GM21825 (cell line): ENCODE measurements around the gene SCAF8.

Experiments used
- ATAC-seq: cut with Tn5 transposase; IDR thresholded peaks from one replicate; pipeline ENCODE4 v1.9.1; 2021; ENCODE audit warnings: mild to moderate bottlenecking, moderate library complexity; ENCODE audit not compliant: unreplicated experiment

SCAF8 gene

DNA sequence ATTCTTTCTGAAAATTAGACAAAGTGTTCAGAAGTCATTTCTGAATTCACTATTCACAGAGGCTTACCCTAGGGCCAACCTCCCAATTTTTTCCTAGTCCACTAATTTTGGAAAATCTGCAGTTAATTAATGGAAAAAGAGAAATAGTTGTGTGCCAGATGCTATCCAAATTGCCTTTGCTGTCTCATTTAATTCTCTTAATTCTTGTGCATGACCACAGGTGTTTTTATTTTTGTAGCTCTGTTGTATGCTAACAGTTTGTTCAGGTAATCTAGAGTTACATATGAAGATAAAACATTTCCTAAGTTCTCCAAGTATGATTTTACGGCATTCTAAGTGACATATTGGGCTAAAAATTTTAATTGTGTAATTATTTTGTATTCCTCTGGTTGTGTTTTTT lies 96.8 kb downstream of the SCAF8 start:
- ATAC-seq: no peak

DNA sequence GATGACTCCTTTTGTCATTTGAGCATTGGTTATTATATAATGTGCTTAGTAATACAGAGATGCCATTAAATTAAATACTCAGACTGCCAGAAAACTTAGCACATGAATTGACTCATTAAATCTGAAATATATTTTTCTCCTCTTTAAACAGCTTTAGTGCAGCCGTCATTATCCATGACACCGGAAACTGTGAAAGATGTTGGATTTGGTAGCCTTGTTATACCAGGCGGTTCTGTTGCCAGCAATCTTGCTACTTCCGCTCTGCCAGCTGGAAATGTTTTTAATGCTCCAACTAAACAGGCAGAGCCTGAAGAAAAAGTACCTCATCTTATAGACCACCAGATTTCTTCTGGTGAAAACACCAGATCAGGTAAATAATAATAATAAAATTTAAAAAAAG lies 97.6 kb downstream of the SCAF8 start:
- ATAC-seq: no peak

DNA sequence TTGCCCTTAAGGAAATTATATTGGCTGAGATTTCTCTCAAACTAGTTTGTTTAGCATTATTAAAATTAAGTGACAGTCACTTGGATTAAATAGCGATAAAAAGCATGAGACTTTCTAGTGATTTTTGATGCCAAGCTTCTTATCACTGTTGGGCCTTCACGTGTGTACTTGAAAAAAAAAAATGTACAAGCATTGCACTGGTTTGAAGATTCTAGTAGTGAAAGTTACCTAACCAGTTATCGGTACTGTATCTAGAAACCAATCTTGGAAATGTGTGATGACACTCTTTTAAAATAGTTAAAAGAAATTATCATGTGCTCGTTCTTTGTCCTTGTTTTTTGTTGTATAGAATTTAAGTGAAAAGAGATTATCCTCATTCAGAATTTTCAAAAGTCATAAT lies 102.1 kb downstream of the SCAF8 start:
- ATAC-seq: no peak

DNA sequence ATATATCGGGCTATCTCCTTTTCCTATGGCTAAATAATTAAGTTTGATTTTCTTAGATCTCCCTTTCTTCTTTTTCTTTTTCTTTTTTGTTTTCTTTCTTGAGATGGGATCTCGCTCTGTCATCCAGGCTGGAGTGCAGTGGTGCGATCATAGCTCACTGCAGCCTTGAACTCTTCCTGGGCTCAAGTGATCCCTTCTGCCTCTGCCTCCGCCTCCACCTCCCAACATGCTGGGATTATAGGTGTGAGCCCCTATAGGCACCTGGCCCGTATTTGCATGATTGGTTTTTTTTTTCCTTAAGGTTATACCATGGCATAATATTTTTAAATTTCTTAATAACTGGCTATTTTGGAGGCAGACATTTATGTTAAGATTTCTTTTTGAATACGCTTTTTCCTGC lies 106.3 kb downstream of the SCAF8 start:
- no peak for ATAC-seq

DNA sequence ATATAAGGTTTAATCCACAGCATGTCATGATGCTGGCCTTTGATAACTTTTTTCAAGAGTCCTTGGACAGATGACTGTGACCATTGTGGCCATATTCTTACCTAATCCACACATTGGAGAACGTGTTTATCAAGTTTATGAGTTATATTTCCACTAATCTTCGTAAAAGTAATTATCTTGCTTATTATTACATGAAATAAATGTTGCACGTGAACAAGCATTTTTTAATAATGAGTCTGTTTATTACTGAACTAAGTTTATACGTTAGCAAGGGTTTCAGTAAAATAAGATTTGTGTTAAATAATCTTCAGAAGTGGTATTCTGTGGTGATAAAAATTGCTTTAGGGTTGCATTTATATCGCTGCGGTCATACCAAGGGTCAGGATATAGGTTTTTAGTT lies 107.1 kb downstream of the SCAF8 start:
- no peak for ATAC-seq

DNA sequence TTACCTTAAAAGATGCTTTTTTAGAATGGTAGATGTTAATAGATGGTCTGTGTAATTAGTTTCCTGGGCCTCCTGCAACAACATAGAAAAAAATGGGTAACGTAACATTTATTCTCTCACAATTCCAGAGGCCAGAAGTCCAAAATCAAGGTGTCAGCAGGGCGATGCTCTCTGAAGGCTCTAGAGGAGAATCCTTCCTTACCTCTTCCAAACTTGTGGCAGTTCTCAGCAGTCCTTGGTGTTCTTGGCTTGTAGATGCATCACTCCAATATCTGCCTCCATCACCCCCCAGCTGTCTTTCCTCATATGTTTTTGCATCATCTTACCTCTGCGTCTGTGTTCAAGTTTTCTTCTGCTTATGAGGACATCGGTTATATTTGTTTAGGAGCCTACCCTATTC lies 107.9 kb downstream of the SCAF8 start:
- ATAC-seq: no peak

DNA sequence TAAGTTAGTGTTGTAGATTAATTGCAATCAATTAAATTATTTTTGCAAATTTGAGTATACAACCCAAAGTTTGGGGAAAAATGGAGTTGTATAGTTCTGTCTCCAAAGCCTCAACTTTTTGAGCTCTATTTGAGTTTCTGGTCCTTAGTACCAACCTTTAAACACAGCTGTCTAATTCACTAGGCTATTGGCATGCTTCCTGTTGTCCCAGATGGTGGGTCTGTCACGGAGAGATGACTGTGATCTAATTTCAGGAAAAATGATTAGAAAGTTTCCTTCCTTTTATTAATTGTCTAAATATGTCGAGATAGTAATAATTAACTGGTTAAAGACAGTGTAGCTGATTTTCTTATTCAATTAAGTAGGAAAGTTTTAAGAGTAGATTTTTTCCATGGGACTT lies 109.6 kb downstream of the SCAF8 start:
- no peak for ATAC-seq

DNA sequence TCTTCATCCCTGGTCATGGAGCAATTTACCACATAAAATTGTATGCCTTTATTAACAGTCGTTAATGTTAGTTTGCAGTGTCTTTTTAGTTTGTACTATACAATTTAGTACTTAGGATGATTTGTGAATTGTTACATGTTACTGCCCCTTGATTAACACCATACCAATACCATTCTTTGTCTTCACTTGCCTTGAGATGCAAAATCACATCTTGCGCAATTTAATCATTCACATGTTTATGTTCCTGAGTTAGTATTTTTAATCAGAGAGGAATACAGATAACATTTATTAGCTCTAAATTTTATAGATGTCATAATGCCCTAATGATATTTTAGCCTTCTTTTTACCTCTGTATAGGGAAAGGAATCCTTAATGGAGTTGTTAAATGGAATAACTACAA lies 114.1 kb downstream of the SCAF8 start:
- ATAC-seq: no peak

DNA sequence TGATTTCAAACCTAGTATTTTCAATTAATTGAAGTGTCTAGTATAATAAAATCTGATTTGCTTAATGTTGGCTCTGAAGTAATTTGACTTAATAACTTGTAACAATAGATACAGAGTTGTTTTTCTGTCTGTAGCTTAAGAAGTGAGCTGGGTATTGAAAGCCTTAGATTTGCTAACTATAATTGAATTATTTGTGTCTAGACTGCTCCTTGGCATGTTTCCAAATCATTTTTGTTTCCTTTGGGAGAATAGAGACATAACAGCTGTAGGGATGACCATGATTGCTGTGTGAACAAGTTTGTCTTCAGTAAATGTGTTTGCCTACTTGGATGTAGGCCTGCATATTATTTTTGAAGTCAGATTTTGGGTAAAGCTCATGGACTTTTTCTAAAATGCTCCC lies 115.4 kb downstream of the SCAF8 start:
- no peak for ATAC-seq

DNA sequence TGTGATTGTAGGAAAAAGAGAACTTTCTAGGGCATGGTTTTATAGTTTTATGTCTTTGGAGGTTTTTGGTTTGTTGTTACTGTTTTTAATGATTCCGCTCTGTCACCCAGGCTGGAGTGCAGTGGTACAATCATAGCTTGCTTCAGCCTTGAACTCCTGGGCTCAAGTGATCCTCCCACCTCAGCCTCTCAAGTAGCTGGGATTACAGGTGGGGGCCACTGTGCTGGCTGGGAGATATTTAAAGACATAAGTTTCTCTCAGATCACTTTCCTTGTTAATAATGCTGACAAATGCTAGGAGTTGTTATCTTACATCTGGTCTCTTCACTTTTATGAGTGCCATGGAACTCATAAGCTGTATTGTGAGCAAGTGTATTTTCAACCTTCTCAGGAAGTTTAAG lies 116.3 kb downstream of the SCAF8 start:
- ATAC-seq: no peak

DNA sequence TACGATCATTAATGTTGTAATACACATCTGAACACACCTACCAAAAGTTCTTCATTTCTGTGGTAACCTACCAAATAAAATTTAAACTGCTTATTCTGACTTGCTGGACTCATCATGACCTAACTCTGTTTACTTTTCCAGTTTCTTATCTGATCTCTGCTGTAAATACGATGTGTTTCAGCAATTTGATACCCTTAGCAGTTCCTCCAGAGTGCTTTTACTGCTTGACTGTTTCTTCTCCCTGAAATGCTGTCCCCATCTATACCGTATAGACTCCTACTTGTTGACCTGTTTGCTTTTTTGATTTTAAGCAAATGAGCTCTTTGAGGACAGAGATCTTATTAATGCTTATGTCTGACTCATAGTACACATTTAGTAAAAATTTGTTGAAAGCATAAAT lies 119.5 kb downstream of the SCAF8 start:
- no peak for ATAC-seq

DNA sequence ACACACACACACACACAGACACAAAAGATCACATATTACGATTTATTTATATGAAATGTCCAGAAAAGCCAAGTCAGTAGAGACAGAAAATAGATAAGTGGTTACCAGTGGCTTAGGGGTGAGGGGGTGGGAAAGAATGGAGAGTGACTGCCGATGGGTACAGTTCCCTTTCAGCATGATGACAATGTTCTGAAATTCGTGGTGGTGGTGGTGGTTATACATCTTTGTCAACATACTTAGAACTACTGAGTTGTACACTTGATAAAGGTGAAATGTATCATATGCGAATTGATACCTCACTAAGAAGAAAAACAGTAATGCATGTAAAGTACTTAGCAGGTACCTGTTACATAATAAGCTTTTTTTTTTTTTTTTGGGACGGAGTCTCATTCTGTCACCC lies 124.3 kb downstream of the SCAF8 start:
- no peak for ATAC-seq

DNA sequence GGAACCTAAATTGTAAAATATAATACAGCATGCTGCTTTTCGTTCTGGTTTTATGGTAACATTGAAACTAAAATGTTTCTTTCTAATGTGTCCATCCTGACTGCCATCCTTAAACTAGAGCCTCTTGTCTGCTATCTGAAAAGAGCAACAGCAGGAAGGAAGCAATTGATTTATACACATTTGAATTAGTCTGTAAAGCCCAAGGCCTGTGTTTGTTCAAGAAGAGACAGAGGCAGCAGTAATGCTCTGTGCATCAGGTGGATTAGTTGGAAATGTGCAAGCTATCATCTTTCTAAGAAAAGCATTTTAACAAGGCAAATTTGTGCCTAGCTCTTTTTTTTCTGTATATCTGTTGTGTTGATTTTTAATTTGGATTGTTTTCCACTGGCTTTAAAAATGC lies 128.6 kb downstream of the SCAF8 start:
- no peak for ATAC-seq

DNA sequence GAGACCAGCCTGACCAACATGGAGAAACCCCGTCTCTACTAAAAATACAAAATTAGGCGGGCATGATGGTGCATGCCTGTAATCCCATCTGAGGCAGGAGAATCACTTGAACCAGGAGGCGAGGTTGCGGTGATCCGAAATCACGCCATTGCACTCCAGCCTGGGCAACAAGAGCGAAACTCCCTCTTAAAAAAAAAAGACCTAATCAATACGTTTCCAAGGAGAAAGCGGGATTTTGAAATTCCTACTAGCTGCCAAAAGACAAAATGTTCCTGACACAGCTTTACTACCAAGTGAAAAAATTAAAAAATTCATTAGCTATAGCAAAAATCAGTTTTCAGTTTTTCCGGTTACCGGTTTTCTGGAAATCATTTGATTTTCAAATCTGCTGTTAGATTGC lies 129.3 kb downstream of the SCAF8 start:
- no peak for ATAC-seq

DNA sequence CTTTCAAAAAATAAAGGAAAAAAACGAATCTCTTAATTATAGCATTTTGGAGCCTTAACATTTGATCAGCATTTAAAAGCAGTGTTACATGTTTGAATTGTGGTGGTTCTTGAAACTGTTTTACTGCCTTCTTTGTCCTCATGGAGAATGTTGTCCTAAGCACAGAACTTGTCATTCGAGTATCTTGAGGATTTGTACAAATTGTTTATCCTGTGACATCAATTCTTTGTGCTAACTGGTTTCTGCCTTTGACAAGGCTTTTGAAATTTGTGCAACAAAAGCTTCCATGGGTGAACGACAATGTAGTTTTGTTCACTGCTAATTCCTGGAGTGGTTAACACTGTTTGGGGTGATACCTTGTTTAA lies 130.8 kb downstream of the SCAF8 start:
- ATAC-seq: no peak

DNA sequence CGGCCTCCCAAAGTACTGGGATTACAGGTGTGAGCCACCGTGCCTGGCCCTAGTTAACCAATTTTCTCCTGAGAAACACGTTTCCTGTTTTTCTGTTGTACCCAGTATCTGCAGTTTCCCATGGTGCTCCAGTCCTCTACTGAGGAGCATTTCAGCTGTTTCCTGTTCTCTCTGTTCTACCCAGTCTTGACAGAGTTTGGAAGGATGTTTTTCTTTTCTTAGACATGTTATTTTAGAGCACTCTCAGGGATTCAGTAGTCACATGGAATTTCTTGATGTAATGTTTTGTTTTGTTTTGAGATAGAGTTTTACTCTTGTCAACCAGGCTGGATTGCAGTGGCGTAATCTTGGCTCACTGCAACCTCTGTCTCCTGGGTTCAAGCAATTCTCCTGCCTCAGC lies 132.1 kb downstream of the SCAF8 start:
- no peak for ATAC-seq

DNA sequence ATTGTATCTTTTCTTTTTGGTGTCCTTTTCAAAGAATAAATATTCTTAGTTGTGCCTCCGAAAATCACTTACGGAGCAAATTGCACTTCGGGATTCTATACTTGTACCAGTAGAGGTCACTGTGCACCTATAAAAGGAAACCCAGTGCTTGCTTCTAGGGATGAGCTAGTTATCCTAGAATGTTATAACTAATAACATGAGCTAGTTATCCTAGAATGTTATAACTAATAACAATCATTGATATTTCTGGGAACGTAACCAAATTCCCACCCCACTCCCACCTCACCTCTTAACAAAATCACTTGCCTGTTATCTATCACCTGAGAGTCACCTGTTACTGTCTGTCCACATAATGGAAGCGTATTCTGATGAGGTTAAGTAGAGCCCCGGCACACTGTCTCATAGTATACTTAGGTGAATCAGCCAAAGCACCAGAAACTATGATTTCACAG lies 135.0 kb downstream of the SCAF8 start:
- no peak for ATAC-seq

DNA sequence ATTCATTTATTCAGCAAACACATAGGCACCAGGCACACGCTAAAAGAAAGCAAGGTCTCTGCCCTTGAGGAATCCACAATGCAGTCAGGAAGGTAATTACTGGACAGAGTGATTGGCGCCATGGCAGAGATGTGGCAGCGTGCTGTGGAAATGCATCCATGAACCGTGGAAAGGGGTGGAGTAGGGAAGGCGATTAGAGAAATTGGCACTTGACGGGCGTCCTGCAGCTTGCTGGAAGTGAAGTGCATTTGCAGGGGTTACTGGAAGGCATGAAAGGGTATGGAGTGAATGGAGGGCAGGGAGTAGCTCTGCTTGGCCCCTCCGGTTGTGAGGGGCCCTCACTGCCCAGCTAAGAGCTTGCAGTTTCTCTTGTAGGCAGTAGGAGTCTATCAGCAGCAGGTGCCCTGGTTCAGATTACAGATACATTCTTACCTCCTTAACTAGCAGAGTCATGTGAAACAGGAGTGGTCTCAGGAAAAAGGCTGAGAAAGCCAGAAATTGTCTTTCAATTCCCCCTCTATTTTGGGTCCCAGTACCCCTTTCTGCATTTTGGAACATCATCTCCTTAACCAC lies 139.4 kb downstream of the SCAF8 start:
- no peak for ATAC-seq

DNA sequence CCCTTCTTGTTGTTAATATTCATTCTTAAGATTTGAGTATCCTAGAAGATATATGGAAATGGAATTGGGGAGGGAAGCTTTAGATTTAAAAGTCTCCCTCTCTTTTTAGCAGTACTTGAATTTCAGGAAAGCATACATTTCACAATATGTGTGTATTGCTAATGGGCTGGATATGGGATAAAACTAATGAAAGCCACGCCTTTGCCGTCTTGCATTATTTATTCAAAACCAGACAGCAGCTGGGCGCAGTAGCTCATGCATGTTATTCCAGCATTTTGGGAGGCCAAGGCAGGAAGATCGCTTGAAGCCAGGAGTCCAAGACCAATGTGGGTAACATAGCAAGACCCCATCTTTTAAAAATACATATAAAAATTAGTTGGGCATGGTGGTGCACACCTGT lies 140.3 kb downstream of the SCAF8 start:
- ATAC-seq: no peak

DNA sequence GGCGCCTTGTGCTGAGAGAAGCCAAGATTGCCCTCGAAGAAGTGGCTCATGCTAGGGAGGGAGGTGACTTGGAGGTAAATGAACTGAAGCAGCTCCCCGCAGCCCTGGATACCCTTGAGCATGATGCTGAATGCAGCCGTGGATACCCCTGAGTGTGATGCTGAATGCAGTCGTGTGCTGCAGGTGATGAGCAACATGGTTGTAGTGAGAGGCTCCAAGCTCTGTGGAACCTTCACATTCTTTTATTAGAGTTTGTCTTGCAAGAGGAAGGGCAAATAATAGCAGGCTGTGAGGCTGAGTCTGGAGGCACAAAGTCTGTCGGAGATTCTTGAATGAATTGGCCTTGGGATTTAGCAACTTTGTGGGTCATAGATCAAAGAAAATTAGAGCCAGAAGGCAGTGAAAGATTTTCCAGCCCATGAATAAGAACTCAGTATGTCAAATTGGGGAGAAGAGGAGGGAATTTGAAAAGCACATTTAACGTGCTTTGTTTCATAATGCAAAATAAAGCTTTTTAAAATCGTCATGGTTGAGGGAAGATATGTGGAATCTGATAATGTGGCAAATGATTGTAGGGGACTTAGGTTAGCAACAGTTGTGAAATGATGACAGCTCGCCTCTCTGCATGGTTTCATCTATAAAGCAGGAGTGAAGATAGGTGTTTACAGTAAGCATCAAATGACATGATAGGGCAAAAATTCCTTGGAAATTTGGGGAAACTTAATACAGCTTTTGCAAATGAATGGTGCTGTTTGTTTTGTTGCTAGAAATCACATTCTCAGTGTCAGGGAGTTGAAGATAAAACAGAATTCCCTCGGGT lies 141.8 kb downstream of the SCAF8 start:
- no peak for ATAC-seq

DNA sequence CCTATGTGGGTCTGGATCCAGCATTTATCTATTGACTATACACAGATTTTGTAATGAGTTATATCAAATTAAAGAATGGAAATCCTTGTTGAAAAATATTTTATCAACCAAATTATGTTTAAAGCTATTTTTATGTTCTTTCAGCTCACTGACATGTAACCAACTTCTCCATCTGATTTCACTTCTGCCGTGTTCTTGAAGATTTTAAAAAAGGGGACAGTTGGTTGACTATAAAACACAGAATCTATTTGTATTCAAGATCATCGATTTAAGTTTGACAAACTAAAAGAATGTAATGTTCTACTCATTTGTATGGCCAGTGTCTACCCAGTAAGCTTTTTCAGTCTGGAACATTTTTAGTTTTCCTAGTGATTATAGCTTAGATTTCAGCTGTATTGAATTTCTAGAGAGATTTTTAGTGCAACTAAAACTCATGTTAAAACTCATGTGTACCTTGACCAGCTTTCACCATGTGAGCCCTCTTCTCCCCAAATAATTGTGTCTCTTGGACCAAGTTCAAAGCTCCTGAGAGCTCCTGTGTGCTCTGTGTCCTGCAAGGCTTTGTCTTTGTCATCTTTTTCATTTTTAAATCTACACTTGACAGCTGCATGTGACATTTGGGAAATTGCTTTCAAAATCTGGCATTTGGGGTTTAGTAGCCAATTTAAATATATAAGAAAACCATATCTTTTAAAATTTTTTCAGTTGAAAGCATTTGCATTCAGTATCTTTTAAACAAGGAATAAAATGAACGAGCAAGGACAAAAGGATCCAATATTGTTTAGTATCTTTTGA lies 143.5 kb downstream of the SCAF8 start:
- ATAC-seq: no peak

DNA sequence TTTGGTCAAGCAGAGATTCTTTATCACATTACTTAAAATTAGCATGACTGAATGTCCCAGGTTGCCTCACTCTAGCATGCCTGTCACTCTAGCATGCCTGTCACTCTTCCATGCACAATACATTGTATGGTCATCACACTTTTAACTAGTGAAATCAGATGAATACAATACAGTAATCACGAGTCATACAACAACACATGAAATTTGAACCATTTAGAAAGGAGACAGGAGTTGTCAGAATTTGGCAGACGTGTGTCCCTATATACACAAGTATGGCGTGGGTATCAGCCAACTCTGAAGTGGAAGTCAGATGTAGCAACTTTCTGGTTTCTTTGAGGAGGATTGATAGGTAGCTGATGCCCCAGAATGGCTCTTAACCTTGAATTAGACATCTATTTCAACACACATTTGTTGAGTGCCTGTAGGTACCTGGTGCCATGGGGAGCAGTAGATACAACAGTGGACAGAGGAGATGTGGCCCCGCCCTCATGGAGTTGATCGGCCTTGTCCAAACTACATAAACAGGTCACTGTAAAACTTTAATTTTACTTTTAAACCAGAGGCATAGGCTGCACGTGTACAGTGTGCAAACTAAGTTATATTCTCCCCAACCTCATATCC lies 145.8 kb downstream of the SCAF8 start:
- ATAC-seq: no peak
